ENCODE data around the gene PRORP.
"Not testable (repeated sequence)": the region's sequence is repeated elsewhere in the genome, so short reads cannot be mapped to it uniquely, and the experiment has no call there.

Gene PRORP

DNA sequence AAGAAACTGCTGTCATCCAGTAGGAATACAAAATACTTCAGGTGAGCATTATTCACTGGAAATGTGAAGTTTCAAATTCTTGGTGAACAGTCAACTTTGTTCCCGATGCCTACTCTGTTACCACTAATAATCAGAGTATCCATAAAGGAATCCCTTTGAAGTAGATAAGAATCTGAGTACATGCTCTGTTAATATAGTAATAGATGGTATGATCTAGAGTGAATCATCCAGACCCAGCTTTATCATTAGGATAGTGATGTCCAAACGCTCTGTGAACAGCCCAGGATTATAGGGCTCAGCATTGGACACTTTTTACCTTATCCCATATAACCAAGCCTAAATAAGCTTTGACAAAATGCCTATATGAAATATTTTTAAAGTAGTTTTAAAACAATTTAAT lies 33.8 kb upstream of the PRORP start:
- Histone ChIP-seq H3K4me3 (ENCODE audit: low read depth, low read length) (no peak overlapping the region), H3K36me3 (ENCODE audit: control insufficient read depth in 2 of 2, insufficient read depth in 1 of 2, low read length in 2 of 2) (peaks cover 39 to 43% of the 10 kb centered on the region in 2 experiments), H3K4me1 (ENCODE audit: control insufficient read depth, insufficient read depth, low read length) (no peaks in the 10 kb centered on the region), H3K27ac (ENCODE audit: extremely low read depth, low read depth, low read length) (no peak overlapping the region), H3K9me3 (ENCODE audit: control insufficient read depth, insufficient read depth, low read depth, low read length) (no peaks in the 10 kb centered on the region)
- ChIA-PET POLR2A (no interaction called here), CTCF (no interaction called here)
- TF ChIP-seq ZNF670 (tag by site-specific recombination; IDR thresholded peaks at IDR 0.05; ENCODE audit: low read depth) (no peak), GLIS2 (tag by site-specific recombination; IDR thresholded peaks at IDR 0.05) (no peak), REPIN1 (tag by site-specific recombination; IDR thresholded peaks at IDR 0.05; ENCODE audit: low read depth) (no peak), ZNF248 (tag by site-specific recombination; IDR thresholded peaks at IDR 0.05) (no peak), MZF1 (tag by site-specific recombination; IDR thresholded peaks at IDR 0.05; ENCODE audit: borderline replicate concordance) (no peak)
- TF ChIP-seq, protein P1, sequence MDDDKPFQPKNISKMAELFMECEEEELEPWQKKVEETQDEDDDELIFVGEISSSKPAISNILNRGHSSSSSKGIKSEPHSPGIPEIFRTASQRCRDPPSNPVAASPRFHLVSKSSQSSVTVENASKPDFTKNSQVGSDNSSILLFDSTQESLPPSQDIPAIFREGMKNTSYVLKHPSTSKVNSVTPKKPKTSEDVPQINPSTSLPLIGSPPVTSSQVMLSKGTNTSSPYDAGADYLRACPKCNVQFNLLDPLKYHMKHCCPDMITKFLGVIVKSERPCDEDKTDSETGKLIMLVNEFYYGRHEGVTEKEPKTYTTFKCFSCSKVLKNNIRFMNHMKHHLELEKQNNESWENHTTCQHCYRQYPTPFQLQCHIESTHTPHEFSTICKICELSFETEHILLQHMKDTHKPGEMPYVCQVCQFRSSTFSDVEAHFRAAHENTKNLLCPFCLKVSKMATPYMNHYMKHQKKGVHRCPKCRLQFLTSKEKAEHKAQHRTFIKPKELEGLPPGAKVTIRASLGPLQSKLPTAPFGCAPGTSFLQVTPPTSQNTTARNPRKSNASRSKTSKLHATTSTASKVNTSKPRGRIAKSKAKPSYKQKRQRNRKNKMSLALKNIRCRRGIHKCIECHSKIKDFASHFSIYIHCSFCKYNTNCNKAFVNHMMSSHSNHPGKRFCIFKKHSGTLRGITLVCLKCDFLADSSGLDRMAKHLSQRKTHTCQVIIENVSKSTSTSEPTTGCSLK (tag by site-specific recombination; IDR thresholded peaks at IDR 0.05), result no peak
- TF ChIP-seq, protein P2, sequence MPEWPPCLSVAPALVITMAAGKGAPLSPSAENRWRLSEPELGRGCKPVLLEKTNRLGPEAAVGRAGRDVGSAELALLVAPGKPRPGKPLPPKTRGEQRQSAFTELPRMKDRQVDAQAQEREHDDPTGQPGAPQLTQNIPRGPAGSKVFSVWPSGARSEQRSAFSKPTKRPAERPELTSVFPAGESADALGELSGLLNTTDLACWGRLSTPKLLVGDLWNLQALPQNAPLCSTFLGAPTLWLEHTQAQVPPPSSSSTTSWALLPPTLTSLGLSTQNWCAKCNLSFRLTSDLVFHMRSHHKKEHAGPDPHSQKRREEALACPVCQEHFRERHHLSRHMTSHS (tag by site-specific recombination; IDR thresholded peaks at IDR 0.05), result no peak

DNA sequence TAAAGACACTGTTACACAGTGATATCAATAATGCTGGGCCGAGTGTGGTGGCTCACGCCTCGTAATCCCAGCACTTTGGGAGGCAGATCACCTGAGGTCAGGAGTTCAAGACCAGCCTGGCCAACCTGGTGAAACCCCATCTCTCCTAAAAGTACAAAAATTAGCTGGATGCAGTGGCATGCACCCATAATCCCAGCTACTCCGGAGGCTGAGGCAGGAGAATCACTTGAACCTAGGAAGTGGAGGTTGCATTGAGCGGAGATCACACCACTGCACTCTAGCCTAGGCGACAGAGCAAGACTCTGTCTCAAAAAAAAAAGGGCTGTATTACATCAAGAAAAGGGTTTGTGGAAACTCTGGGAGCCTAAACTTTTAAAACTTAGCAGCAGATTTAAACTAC lies 27.7 kb upstream of the PRORP start:
- CTCF ChIA-PET; H3K4me3 ChIP-seq (ENCODE audit: low read depth, low read length); H3K4me1 ChIP-seq (ENCODE audit: control insufficient read depth, insufficient read depth, low read length); POLR2A ChIA-PET; H3K27ac ChIP-seq (ENCODE audit: extremely low read depth, low read depth, low read length); H3K9me3 ChIP-seq (ENCODE audit: control insufficient read depth, insufficient read depth, low read depth, low read length): not testable (repeated sequence)
- H3K36me3 ChIP-seq (ENCODE audit: control insufficient read depth in 2 of 2, insufficient read depth in 1 of 2, low read length in 2 of 2), result peaks cover 43 to 45% of the 10 kb centered on the region in 2 experiments

DNA sequence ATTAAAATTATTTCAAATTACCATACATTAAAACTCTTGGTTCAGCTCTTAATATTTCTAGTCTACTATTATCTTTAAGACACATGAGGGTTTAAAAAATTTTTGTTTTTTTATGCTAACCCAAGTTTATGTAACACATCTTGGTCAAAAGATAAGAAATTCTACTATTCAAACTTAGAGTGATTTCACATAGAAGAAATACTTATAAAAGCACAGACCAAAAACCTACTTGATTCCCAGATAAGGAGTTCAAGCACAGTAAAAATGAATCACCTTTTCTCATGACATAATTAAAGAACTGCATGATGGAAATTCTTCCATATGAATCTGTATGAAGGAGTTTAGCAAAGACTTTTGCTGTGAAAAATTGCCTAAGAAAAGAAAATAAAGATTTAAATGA lies 14.5 kb upstream of the PRORP start:
- ChIA-PET POLR2A (no interaction called here), CTCF (no interaction called here)
- Histone ChIP-seq H3K4me3 (ENCODE audit: low read depth, low read length) (no peak overlapping the region), H3K36me3 (ENCODE audit: control insufficient read depth in 2 of 2, insufficient read depth in 1 of 2, low read length in 2 of 2) (peaks cover 29 to 44% of the 10 kb centered on the region in 2 experiments), H3K27ac (ENCODE audit: extremely low read depth, low read depth, low read length) (no peak overlapping the region), H3K9me3 (ENCODE audit: control insufficient read depth, insufficient read depth, low read depth, low read length) (no peaks in the 10 kb centered on the region), H3K4me1 (ENCODE audit: control insufficient read depth, insufficient read depth, low read length) (no peaks in the 10 kb centered on the region)
- no peak for TF ChIP-seq SP2 (tag by site-specific recombination; IDR thresholded peaks at IDR 0.05)
- no peak for TF ChIP-seq WT1 (tag by site-specific recombination; IDR thresholded peaks at IDR 0.05)
- TF ChIP-seq, protein P3, sequence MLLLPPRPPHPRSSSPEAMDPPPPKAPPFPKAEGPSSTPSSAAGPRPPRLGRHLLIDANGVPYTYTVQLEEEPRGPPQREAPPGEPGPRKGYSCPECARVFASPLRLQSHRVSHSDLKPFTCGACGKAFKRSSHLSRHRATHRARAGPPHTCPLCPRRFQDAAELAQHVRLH (tag by site-specific recombination; IDR thresholded peaks at IDR 0.05), result no peak
- no peak for TF ChIP-seq ZNF155 (tag by site-specific recombination; IDR thresholded peaks at IDR 0.05)
- TF ChIP-seq, protein P4, sequence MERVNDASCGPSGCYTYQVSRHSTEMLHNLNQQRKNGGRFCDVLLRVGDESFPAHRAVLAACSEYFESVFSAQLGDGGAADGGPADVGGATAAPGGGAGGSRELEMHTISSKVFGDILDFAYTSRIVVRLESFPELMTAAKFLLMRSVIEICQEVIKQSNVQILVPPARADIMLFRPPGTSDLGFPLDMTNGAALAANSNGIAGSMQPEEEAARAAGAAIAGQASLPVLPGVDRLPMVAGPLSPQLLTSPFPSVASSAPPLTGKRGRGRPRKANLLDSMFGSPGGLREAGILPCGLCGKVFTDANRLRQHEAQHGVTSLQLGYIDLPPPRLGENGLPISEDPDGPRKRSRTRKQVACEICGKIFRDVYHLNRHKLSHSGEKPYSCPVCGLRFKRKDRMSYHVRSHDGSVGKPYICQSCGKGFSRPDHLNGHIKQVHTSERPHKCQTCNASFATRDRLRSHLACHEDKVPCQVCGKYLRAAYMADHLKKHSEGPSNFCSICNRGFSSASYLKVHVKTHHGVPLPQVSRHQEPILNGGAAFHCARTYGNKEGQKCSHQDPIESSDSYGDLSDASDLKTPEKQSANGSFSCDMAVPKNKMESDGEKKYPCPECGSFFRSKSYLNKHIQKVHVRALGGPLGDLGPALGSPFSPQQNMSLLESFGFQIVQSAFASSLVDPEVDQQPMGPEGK (tag by site-specific recombination; IDR thresholded peaks at IDR 0.05), result no peak
- TF ChIP-seq, protein P5, sequence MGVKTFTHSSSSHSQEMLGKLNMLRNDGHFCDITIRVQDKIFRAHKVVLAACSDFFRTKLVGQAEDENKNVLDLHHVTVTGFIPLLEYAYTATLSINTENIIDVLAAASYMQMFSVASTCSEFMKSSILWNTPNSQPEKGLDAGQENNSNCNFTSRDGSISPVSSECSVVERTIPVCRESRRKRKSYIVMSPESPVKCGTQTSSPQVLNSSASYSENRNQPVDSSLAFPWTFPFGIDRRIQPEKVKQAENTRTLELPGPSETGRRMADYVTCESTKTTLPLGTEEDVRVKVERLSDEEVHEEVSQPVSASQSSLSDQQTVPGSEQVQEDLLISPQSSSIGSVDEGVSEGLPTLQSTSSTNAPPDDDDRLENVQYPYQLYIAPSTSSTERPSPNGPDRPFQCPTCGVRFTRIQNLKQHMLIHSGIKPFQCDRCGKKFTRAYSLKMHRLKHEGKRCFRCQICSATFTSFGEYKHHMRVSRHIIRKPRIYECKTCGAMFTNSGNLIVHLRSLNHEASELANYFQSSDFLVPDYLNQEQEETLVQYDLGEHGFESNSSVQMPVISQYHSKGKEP (tag by site-specific recombination; IDR thresholded peaks at IDR 0.05), result no peak
